PC-9 (cell line): ENCODE measurements around the gene LAMTOR2. TPM values are rescaled to one million over a fixed set of nuclear protein-coding genes. Genes with fewer than 3 reads are reported as not detected.

Experiments used
- BruUV-seq: library from RNA; stranded (reverse); fragments of 400-500 nt; replicated peaks from 2 replicates; lab custom pipeline; 2021; lab: Mats Ljungman, UMichigan
- CTCF ChIA-PET: fragments of 300-600 bp; sonication (Branson Sonifier 250); formaldehyde crosslinking; loops from one replicate; lab custom pipeline; 2022; ENCODE audit warnings: antibody characterized with exemption; lab: Charles Lee
- POLR2A ChIA-PET: fragments of 300-600 bp; sonication (Branson Sonifier 250); formaldehyde crosslinking; loops from one replicate; lab custom pipeline; 2022; ENCODE audit warnings: antibody characterized with exemption; ENCODE audit not compliant: unreplicated experiment; lab: Charles Lee
- DNase-seq, 2 experiments: peaks; one replicate each; pipeline versions ENCODE4 v3.0.0 to v3.0.0-alpha.2; 2015 to 2022; ENCODE audit warnings: mixed read lengths in 1 of 2
- H2AFZ ChIP-seq: fragments of 200-600 bp; sonication (generic); 2 replicates; pipeline ENCODE4 v1.8.1; 2017; ENCODE audit warnings: antibody characterized with exemption
- H3F3A ChIP-seq: fragments of 200-600 bp; sonication (generic); 2 replicates; pipeline ENCODE4 v1.8.1; 2017; ENCODE audit warnings: antibody characterized with exemption, mild to moderate bottlenecking, low read depth; ENCODE audit not compliant: insufficient read depth
- H3K27ac ChIP-seq: fragments of 200-600 bp; sonication (generic); 2 replicates; pipeline ENCODE4 v1.6.1; 2016; ENCODE audit warnings: mixed run types
- H3K27me3 ChIP-seq: fragments of 200-600 bp; sonication (generic); 2 replicates; pipeline ENCODE4 v1.6.1; 2016; ENCODE audit warnings: low read depth, mixed run types; ENCODE audit not compliant: insufficient read depth
- H3K36me3 ChIP-seq: fragments of 200-600 bp; sonication (generic); 2 replicates; pipeline ENCODE4 v1.6.1; 2016; ENCODE audit warnings: low read depth, mixed run types
- H3K4me1 ChIP-seq: fragments of 200-600 bp; sonication (generic); replicated peaks from 2 replicates; pipeline ENCODE4 v1.6.1; 2016; ENCODE audit warnings: mixed run types; ENCODE audit not compliant: insufficient read depth
- H3K4me2 ChIP-seq: fragments of 200-600 bp; sonication (generic); 2 replicates; pipeline ENCODE4 v1.6.1; 2017; ENCODE audit warnings: mixed run types
- H3K4me3 ChIP-seq: fragments of 200-600 bp; sonication (generic); 2 replicates; pipeline ENCODE4 v1.6.1; 2016; ENCODE audit warnings: mixed run types
- H3K79me2 ChIP-seq: fragments of 200-600 bp; sonication (generic); 2 replicates; pipeline ENCODE4 v1.6.1; 2017; ENCODE audit warnings: low read depth, mixed run types
- H3K9me2 ChIP-seq: fragments of 200-600 bp; sonication (generic); 2 replicates; pipeline ENCODE4 v1.8.1; 2017; ENCODE audit warnings: mild to moderate bottlenecking; ENCODE audit not compliant: insufficient read depth
- H3K9me3 ChIP-seq: fragments of 200-600 bp; sonication (generic); 2 replicates; pipeline ENCODE4 v1.8.1; 2016; ENCODE audit warnings: low read depth; ENCODE audit not compliant: insufficient read depth
- H4K20me1 ChIP-seq: fragments of 200-600 bp; sonication (generic); 2 replicates; pipeline ENCODE4 v1.8.1; 2017; ENCODE audit not compliant: insufficient read depth
- CTCF ChIP-seq: fragments of 200-600 bp; sonication (generic); conservative IDR thresholded peaks from 2 replicates; pipeline ENCODE4 v1.6.1; 2017; ENCODE audit warnings: mixed run types, antibody characterized with exemption, mild to moderate bottlenecking, moderate library complexity
- EZH2 ChIP-seq: fragments of 200-600 bp; sonication (generic); IDR thresholded peaks from 2 replicates; pipeline ENCODE4 v1.8.0; 2017; ENCODE audit warnings: antibody characterized with exemption, low read depth
- intact Hi-C: fragments of 100-400 bp; cut with micrococcal nuclease; formaldehyde crosslinking; loops from one replicate; pipeline ENCODE4 v1.10.0; 2022; ENCODE audit not compliant: unreplicated experiment
- total RNA-seq: library from RNA; stranded (reverse); gene quantifications from 2 replicates; pipeline ENCODE4 v1.2.3, GENCODE V29; 2021

Gene LAMTOR2
- total RNA-seq, 1 experiment from 2014 or later, result 76.8 TPM

GRCh38 chr1:156074661-156075060 is 20.1 kb downstream of the LAMTOR2 start:
- ChIA-PET CTCF (no interaction called here), POLR2A (interaction anchor here (0.6 kb wide), 1 partner anchor 344 kb away, joined by 5 read pairs; no protein-coding TSS in a partner anchor)
- BruUV-seq, result no TSS peak
- intact Hi-C loops, result no loop called here
- no peak overlapping the region for H3K4me2 ChIP-seq
- no peaks in the 10 kb centered on the region for H3K36me3 ChIP-seq
- no peak for TF ChIP-seq EZH2
- no peak for TF ChIP-seq CTCF
- no peak overlapping the region for H2AFZ ChIP-seq
- no peaks in the 10 kb centered on the region for H3K4me1 ChIP-seq
- H3K9me2 ChIP-seq, result no peaks in the 10 kb centered on the region
- H3F3A ChIP-seq, result peaks cover 26% of the 10 kb centered on the region; the same call in 1 of the 2 replicates
- H4K20me1 ChIP-seq, result no peaks in the 10 kb centered on the region
- DNase-seq, result no peak
- H3K79me2 ChIP-seq, result no peaks in the 10 kb centered on the region
- H3K27me3 ChIP-seq, result no peaks in the 10 kb centered on the region
- H3K4me3 ChIP-seq, result no peak overlapping the region
- H3K27ac ChIP-seq, result no peak overlapping the region
- H3K9me3 ChIP-seq, result no peaks in the 10 kb centered on the region

- CTCF ChIA-PET, result no interaction called here
These were observed 20.6 kb downstream of the LAMTOR2 start for GRCh38 chr1:156075162-156075561.

GRCh38 chr1:156075775-156076204 is 21.2 kb downstream of the LAMTOR2 start:
- no peak for DNase-seq
- no peak overlapping the region for H2AFZ ChIP-seq
- intact Hi-C loops, result no loop called here
- H3K36me3 ChIP-seq, result no peaks in the 10 kb centered on the region
- no peaks in the 10 kb centered on the region for H3K9me2 ChIP-seq
- no TSS peak for BruUV-seq
- no peak overlapping the region for H3K27ac ChIP-seq
- H3F3A ChIP-seq, result peaks cover 23% of the 10 kb centered on the region; the same call in 1 of the 2 replicates
- H3K4me2 ChIP-seq, result no peak overlapping the region
- H3K27me3 ChIP-seq, result no peaks in the 10 kb centered on the region
- ChIA-PET CTCF (no interaction called here), POLR2A (no interaction called here)
- no peak overlapping the region for H3K4me3 ChIP-seq
- no peaks in the 10 kb centered on the region for H3K79me2 ChIP-seq
- no peaks in the 10 kb centered on the region for H3K4me1 ChIP-seq
- H3K9me3 ChIP-seq, result no peaks in the 10 kb centered on the region
- no peaks in the 10 kb centered on the region for H4K20me1 ChIP-seq
- TF ChIP-seq EZH2, result no peak
- no peak for TF ChIP-seq CTCF

More at GRCh38 chr1:156075162-156075561, 20.6 kb downstream of the LAMTOR2 start:
- Histone ChIP-seq H3K4me3 (no peak overlapping the region), H3K36me3 (no peaks in the 10 kb centered on the region), H3F3A (peaks cover 26% of the 10 kb centered on the region; the same call in 1 of the 2 replicates), H3K79me2 (no peaks in the 10 kb centered on the region), H2AFZ (no peak overlapping the region), H3K27ac (no peak overlapping the region), H3K27me3 (no peaks in the 10 kb centered on the region), H3K4me1 (no peaks in the 10 kb centered on the region), H3K9me3 (no peaks in the 10 kb centered on the region), H3K9me2 (no peaks in the 10 kb centered on the region), H3K4me2 (no peak overlapping the region), H4K20me1 (no peaks in the 10 kb centered on the region)
- no peak for TF ChIP-seq CTCF
- no peak for TF ChIP-seq EZH2
- no TSS peak for BruUV-seq
- DNase-seq, result no peak
- POLR2A ChIA-PET, result no interaction called here
- intact Hi-C loops, result no loop called here
